ENCODE measurements around the gene EZH2.

DNA sequence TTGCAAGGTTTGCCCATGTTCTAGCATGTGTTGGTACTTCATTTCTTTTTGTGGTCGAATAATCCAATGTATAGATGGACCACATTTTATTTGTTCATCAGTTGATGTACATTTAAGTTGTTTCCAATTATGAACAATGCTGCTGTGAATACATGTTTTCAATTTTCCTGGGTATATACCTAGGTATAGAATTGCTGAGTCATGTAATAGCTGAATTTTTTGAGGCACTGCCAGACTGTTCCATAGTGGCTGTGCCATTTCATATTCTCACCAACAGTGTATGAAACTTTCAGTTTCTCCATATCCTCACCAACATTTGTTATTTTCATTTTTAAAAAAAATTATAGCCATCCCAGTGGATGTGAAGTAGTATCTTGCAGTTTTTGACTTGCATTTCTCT, 90.5 kb downstream of the EZH2 start:
- TF ChIP-seq, protein P1, sequence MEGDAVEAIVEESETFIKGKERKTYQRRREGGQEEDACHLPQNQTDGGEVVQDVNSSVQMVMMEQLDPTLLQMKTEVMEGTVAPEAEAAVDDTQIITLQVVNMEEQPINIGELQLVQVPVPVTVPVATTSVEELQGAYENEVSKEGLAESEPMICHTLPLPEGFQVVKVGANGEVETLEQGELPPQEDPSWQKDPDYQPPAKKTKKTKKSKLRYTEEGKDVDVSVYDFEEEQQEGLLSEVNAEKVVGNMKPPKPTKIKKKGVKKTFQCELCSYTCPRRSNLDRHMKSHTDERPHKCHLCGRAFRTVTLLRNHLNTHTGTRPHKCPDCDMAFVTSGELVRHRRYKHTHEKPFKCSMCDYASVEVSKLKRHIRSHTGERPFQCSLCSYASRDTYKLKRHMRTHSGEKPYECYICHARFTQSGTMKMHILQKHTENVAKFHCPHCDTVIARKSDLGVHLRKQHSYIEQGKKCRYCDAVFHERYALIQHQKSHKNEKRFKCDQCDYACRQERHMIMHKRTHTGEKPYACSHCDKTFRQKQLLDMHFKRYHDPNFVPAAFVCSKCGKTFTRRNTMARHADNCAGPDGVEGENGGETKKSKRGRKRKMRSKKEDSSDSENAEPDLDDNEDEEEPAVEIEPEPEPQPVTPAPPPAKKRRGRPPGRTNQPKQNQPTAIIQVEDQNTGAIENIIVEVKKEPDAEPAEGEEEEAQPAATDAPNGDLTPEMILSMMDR (conservative IDR thresholded peaks at IDR 0.05; ENCODE audit: low read depth, low read length), result no peak
- TF ChIP-seq EZH2 (IDR thresholded peaks at IDR 0.05; ENCODE audit: low read length, unreplicated experiment) (no peak), EZH2phosphoT487 (IDR thresholded peaks at IDR 0.05; ENCODE audit: borderline replicate concordance, low read length) (no peak)

All from PC-3 (cell line).